HG03045 (cell line): ENCODE measurements around the gene CDON.
"Not testable (repeated sequence)": the region's sequence is repeated elsewhere in the genome, so short reads cannot be mapped to it uniquely, and the experiment has no call there.

ENCODE experiments used
- ATAC-seq: cut with Tn5 transposase; IDR thresholded peaks from one replicate; pipeline ENCODE4 v1.9.1; 2021; ENCODE audit warnings: mild to moderate bottlenecking, moderate library complexity; ENCODE audit not compliant: unreplicated experiment

CDON gene

DNA sequence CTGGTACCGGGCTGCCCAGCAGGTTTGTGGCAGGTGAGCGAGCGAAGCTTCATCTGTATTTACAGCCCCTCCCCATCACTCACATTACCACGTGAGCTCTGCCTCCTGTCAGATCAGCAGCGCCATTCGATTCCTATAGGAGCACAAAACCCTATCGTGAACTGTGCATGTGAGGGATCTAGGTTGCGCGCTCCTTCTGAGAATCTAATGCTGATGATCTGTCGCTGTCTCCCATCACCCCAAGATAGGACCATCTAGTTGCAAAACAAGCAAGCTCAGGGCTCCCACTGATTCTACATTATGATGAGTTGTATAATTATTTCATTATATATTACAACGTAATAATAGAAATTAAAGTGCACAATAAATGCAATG lies 132.6 kb downstream of the CDON start:
- ATAC-seq = no peak

DNA sequence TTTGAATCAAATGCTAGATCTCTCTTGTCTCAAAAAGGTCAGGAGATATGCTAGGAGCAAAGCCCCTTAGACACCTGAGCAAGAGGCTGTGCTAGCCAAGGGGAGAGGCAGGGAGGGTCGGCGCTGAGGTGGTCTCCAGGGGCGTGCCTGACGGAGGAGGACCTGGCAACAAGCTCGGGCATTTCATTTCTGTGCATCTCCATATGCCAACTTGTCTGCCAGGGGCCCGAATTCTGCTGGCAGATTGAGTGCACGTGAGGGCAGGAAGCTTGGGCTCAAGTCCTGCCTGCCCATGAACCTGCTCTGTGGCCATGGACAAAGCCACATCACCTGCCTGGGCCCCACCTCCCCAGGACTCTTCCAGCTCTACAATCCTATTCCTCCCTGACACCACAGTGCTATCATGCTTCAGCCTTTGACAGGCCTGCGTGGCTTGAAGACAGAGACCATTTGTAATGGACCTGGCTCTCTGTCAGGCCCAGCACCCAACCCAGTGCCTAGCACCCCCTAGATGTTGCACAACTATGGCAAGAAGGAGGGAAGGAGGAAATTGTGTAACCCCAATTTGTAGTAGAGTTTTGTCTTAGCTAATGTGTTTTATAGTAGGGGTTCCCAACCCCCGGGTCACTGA lies 133.1 kb downstream of the CDON start:
- no peak for ATAC-seq

DNA sequence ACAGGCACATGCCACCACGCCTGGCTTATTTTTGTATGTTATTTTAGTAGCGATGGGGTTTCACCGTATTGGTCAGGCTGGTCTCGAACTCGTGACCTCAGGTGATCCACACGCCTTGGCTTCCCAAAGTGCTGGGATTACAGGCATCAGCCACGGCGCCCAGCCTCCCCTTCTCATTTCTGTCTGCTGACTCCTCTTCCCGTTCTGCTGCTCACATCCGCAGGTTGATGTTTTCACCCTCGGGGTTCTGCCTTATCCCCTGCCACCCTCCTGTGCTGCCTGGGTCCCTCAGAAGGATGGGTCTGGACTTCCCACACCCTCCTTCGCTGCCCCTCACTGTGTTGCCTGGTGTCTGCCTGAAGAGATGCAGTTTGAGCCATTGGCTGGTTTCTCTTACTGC lies 136.0 kb downstream of the CDON start:
- ATAC-seq = no peak

DNA sequence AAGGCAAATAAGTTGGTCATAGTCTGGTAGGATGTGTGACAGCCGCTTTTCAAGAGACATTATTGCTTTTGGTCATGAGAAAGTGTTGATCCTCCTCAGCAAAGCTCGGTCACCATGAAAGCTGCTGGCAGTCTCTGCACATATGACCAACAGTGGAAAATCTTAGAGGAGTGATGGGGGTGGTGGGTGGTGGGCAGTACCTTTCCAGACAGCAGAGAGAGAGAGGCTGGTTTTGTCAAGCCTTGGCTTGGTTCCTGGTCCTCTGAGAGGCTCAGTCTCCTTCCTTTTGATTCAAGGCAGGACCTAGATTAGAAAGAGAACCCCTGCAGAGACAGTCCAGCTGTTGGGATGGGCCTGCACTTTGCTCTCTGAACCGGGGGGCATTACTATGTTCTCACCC lies 136.9 kb downstream of the CDON start:
- no peak for ATAC-seq

DNA sequence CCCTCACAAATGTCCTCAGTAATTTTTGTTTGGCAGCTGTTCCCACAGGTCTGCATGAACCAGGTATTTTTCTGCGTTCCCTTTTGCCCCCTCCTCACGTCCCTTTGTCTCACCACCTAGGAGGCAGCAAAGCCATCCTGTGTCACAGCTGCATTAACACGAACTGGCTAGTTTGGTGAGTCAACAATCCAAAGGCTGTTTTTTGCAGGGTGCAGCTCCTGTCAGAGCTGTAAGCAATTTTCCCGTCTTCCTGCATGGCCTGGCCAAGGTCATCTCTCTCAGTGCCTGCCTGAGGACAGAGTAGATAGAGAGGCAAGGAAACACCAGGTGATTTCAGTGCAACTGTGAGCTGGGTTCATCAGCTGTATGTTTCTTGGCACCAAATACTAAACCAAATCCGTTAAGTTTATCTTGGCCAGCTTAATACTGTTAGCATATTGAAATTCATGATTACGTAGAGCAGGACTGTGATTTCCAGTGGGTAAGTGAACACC lies 137.4 kb downstream of the CDON start:
- ATAC-seq = no peak

DNA sequence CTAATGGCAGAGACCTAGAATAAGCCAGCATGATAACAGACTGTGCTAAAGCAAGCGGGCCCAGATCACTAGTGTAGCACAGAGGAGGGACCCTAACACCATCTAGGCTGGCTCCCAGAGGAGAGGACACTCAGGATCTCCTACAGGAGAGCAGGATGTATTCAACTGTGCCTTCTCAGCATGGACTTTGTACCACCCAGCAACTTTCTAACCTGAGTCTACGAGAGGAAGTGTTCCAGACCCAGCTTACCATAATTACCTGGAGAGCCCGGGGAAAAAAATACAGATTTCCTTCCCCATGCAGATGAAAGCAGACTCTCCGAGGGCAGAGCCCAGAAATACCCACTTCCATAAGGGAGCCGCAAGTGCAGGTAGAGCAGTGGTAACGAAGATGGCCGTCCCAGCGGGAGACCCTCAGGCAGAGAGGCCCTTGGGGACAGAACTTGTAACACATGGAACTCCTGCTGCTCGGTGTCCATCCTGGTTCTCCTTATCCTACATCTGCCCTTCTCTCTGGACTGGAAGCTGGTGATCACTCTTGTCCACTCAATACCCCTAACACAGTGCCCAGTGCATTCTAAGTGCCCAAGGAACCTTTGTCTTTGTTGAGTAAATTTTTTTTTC lies 138.2 kb downstream of the CDON start:
- ATAC-seq = no peak

DNA sequence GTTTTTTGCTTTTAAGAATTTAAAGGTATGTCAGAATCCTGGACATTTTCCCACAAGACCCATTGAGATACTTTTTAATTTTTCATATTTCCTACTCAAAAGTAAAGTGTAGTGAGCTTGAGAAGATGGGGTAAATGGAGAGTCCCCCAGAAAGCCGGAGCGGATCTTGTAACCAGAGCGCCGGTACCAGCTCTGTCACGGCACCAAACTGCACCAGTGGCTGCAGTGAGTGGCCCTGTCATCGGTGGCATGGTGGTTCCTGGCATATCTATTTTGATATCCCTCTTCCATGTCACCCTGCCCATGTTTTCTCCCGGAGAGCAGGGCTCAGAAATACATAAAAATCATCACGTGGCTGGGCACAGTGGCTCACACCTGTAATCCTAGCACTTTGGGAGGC lies 139.0 kb downstream of the CDON start:
- no peak for ATAC-seq

DNA sequence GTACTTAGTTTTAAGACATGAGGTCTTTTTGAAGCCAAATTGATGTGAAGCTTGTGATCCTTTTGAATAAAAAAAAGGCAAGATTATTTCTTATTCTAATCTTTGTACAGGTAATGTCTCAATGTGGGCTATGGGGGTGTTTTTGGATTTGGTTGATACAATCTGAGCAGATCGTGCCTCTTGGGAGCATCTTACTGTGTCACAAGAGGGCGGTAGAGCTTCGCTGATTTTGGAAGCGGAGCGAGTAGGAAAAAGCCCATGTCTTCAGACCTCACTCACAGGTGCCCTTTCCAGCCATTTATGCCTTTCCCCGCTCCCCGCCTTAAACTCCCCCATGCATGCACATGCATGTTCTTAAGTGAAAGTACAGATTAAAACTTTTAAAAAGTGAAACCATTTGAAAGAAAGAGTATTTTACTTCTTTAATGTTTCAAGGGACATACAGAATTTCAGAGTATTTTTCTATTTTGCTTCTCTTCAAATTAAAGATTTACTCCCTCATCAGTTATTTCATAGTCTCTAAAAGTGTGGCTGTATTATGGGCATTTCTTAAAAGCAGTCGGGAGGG lies 139.6 kb downstream of the CDON start:
- no peak for ATAC-seq

DNA sequence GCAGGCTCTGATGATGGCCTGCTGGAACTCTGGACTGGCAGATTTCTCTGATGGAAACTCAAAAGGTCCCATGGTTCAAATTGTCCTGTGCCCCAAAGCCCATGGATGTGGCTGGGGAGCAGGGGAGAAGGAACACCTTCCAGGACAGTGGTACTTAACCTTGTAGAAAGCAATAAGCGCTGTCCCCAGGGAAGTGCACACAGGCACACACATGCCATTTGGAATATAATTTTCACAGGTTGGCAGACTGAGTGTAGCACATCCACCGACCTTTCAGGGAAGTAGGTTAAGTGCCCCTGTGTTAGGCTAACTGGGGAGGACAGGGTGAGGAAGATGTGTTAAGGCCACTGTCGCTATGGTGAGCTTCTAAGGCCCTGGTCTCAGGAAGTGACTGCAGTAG lies 140.5 kb downstream of the CDON start:
- no peak for ATAC-seq

DNA sequence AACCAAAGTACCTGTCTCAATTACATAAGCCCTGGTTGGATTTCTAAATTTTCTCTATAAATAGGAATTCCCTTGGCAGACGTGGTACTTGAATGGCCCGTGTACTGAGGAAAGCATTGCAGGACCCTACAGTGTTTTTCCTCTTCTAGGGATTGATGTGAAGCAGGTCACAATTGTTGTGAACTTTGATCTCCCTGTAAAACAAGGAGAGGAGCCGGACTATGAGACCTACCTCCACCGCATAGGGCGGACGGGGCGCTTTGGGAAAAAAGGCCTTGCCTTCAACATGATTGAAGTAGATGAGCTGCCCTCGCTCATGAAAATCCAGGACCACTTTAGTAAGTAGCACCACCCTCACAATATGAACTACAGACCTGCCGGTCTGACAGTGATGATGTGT lies 141.6 kb downstream of the CDON start:
- ATAC-seq = no peak

DNA sequence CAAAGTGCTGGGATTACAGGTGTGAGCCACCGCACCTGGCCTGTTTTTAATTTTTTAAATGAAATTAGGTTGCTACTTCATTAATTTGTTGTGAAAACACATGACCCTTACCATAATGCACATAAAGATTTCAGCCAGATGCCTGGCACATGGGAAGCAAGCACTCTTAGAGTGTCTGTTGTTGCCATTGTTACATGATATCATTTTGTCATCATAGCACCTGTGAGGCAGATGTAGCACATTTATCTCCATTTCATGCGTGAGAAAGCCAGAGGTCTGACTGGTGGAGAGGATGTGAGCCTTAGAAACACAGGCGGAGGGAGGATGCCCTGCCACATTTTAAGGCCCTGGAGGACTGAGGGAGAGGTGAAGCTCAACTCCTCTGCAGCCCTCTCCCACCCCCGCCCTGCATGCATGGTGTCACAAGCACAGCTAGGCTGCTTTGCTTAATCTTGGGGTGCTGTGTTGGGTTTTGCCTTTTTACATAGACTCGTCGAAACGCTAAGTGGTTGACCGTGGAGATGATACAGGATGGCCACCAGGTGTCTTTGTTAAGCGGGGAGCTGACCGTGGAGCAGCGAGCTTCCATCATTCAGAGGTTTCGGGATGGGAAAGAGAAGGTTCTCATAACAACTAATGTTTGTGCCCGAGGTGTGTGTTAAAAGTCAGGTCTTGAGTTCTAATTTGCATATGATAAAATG lies 144.4 kb downstream of the CDON start:
- ATAC-seq = no peak

DNA sequence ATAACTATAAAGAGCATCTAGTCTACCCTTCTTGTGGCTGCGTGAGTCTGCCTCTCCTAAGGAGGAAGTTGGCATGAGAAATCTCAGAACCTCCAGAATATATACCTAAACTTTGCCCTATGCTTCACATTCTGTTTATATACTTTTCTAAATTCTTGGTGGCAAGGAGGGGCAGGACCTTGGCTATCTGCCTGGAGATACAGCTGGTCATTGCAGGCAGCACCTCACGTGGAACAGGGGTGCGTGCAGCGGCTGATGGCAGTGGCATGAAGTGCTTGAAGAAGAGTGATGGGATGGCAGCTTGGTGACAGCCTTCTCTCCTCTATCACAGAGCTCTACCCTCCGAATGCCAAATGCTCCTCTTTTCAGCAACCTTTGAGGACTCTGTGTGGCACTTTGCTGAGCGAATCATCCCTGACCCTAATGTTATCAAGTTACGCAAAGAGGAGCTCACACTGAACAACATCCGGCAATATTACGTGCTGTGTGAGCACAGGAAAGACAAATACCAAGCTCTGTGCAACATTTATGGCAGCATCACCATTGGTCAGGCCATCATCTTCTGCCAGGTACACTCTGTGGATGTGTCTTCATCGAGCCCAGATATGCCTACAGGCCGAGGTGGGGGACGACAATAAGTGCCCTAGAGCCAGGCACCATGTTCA lies 145.9 kb downstream of the CDON start:
- ATAC-seq = no peak

DNA sequence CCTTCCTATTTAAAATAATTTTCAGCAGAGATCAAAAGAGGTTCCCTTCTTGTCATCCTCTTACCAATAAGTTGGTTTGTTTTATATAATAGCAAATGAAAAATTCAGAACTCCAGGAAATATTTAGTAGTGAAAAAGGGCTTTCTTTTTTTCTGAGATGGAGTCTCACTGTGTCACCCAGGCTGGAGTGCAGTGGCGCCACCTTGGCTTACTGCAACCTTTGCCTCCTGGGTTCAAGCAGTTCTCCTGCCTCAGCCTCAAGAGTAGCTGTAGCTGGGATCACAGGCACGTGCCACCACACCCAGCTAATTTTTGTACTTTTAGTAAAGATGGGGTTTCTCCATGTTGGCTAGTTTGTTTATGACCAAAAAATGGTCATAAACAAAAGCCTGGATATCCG lies 148.1 kb downstream of the CDON start:
- ATAC-seq = not testable (repeated sequence)

DNA sequence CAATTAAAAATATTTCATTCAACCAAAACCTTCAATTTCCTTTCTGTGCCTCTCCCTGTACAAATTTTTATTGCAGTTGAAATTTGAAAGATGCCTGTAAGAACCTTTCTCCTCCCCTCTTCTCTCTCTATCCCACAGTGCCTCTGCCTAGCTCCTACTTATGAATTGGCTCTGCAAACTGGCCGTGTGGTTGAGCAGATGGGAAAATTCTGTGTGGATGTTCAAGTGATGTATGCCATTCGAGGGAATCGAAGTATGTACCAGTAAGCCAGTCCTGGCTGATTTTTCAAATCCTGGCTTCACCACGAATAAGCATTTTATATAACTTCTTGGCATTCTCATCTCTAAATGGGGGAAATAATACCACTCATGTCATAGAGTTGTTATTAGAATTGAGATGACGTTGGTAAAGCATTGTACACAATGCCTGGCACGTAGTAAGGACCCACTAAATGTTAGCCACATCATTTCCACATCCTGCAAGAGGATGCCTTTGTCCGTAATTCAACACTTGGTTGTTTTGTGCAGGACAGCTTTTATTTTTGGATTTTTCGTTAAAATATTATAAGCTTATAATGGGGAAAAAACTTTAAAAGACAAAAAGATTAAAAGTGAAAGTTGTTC lies 152.3 kb downstream of the CDON start:
- no peak for ATAC-seq
